Stimulated activated naive CD8-positive, alpha-beta T cell treated with anti-CD3 and anti-CD28 coated beads, Interleukin-15, amount 100 ng/mL, for 72 hours (primary cell): ENCODE results near the gene COMMD10.
"Not testable (repeated sequence)": the region's sequence is repeated elsewhere in the genome, so short reads cannot be mapped to it uniquely, and the experiment has no call there.

Experiments used
- ATAC-seq: fragments of 150-1000 bp; cut with Tn5 transposase; 2 replicates; pipeline ENCODE4 v1.10.0; 2021; ENCODE audit warnings: mild to moderate bottlenecking, moderate library complexity
- DNase-seq, 2 donors: peaks; one replicate each; pipeline ENCODE4 v3.0.0; 2021 to 2022
- H3K27ac Mint-ChIP-seq, 2 donors: one replicate each; pipeline ENCODE4 v1.8.0; 2022; ENCODE audit warnings: mild to moderate bottlenecking in 2 of 2, mixed read lengths in 2 of 2, moderate library complexity in 2 of 2
- H3K27me3 Mint-ChIP-seq: one replicate; pipeline ENCODE4 v1.8.0; 2022; ENCODE audit warnings: mixed read lengths
- H3K4me1 Mint-ChIP-seq: one replicate; pipeline ENCODE4 v1.8.0; 2022; ENCODE audit warnings: mild to moderate bottlenecking, mixed read lengths
- H3K4me3 Mint-ChIP-seq, 2 donors: one replicate each; pipeline ENCODE4 v1.8.0; 2022; ENCODE audit warnings: mild to moderate bottlenecking in 2 of 2, mixed read lengths in 2 of 2, moderate library complexity in 1 of 2
- H3K9me3 Mint-ChIP-seq, 2 donors: one replicate each; pipeline ENCODE4 v1.8.0; 2022; ENCODE audit warnings: mixed read lengths in 2 of 2

Gene COMMD10

GRCh38 chr5:116076496-116076895 lies 8.3 kb upstream of the COMMD10 start:
- Mint-ChIP-seq H3K4me3 (peak overlapping the region; percentile 58 to 60), H3K9me3 (peaks cover 0 to 11% of the 10 kb centered on the region in 2 donors), H3K27me3 (peaks cover 13% of the 10 kb centered on the region), H3K27ac (peak overlapping the region; percentile 64 to 83), H3K4me1 (peaks cover 31% of the 10 kb centered on the region)
- peak in 1 of 2 donors; percentile 28 for DNase-seq
- peak; percentile 90 for ATAC-seq

- no peak for ATAC-seq
- no peak for DNase-seq
- no peak overlapping the region for H3K4me3 Mint-ChIP-seq
- peaks cover 48% of the 10 kb centered on the region for H3K4me1 Mint-ChIP-seq
- H3K27me3 Mint-ChIP-seq = no peaks in the 10 kb centered on the region
- no peak overlapping the region for H3K27ac Mint-ChIP-seq
- H3K9me3 Mint-ChIP-seq = peaks cover 0 to 11% of the 10 kb centered on the region in 2 donors
Observed at GRCh38 chr5:116078199-116078598, 6.6 kb upstream of the COMMD10 start.

GRCh38 chr5:116084287-116084691 lies 536 bp upstream of the COMMD10 start:
- peaks cover 65% of the 10 kb centered on the region for H3K4me1 Mint-ChIP-seq
- ATAC-seq (peak; percentile 54), DNase-seq (peak; percentile 16 to 34)
- H3K27ac Mint-ChIP-seq = peak overlapping the region; percentile 84 to 93
- H3K27me3 Mint-ChIP-seq = no peaks in the 10 kb centered on the region
- H3K4me3 Mint-ChIP-seq = peak overlapping the region; percentile 75 to 87
- H3K9me3 Mint-ChIP-seq = no peaks in the 10 kb centered on the region

- DNase-seq, H3K9me3 Mint-ChIP-seq, H3K27me3 Mint-ChIP-seq, ATAC-seq, H3K4me3 Mint-ChIP-seq: not testable (repeated sequence)
- Mint-ChIP-seq H3K4me1 (peaks cover 62% of the 10 kb centered on the region), H3K27ac (peak overlapping the region in 1 of 2 donors; percentile 8)
Observed at GRCh38 chr5:116086309-116086708, 1.5 kb downstream of the COMMD10 start.

GRCh38 chr5:116088062-116088461 lies 3.2 kb downstream of the COMMD10 start:
- ATAC-seq (no peak), DNase-seq (no peak)
- Mint-ChIP-seq H3K4me3 (peak overlapping the region in 1 of 2 donors; percentile 14), H3K9me3 (no peaks in the 10 kb centered on the region), H3K27me3 (no peaks in the 10 kb centered on the region), H3K4me1 (peaks cover 45% of the 10 kb centered on the region), H3K27ac (peak overlapping the region in 1 of 2 donors; percentile 42)

GRCh38 chr5:116090302-116090701 lies 5.5 kb downstream of the COMMD10 start:
- DNase-seq (no peak), ATAC-seq (no peak)
- Mint-ChIP-seq H3K4me3 (no peak overlapping the region), H3K27ac (no peak overlapping the region), H3K4me1 (peaks cover 31% of the 10 kb centered on the region), H3K27me3 (no peaks in the 10 kb centered on the region), H3K9me3 (no peaks in the 10 kb centered on the region)

GRCh38 chr5:116091416-116091815 lies 6.6 kb downstream of the COMMD10 start:
- no peak overlapping the region for H3K27ac Mint-ChIP-seq
- peaks cover 24% of the 10 kb centered on the region for H3K4me1 Mint-ChIP-seq
- no peaks in the 10 kb centered on the region for H3K27me3 Mint-ChIP-seq
- no peak overlapping the region for H3K4me3 Mint-ChIP-seq
- no peak for DNase-seq
- H3K9me3 Mint-ChIP-seq = no peaks in the 10 kb centered on the region
- ATAC-seq = no peak

- no peak overlapping the region for H3K4me3 Mint-ChIP-seq
- H3K9me3 Mint-ChIP-seq = no peaks in the 10 kb centered on the region
- H3K27ac Mint-ChIP-seq = no peak overlapping the region
- no peaks in the 10 kb centered on the region for H3K4me1 Mint-ChIP-seq
- ATAC-seq (no peak), DNase-seq (no peak)
- H3K27me3 Mint-ChIP-seq = no peaks in the 10 kb centered on the region
Observed at GRCh38 chr5:116097301-116097700, 12.5 kb downstream of the COMMD10 start.

- H3K27ac Mint-ChIP-seq = no peak overlapping the region
Observed at GRCh38 chr5:116098998-116099397, 14.2 kb downstream of the COMMD10 start.

GRCh38 chr5:116104941-116105340 lies 20.1 kb downstream of the COMMD10 start:
- not testable (repeated sequence) for ATAC-seq, H3K4me3 Mint-ChIP-seq
- peaks cover 23 to 35% of the 10 kb centered on the region in 2 donors for H3K9me3 Mint-ChIP-seq

More at GRCh38 chr5:116098998-116099397, 14.2 kb downstream of the COMMD10 start:
- no peaks in the 10 kb centered on the region for H3K4me1 Mint-ChIP-seq
- ATAC-seq (no peak), DNase-seq (no peak)
- no peaks in the 10 kb centered on the region for H3K9me3 Mint-ChIP-seq
- H3K27me3 Mint-ChIP-seq = no peaks in the 10 kb centered on the region
- H3K4me3 Mint-ChIP-seq = no peak overlapping the region

GRCh38 chr5:116115163-116115562 lies 30.3 kb downstream of the COMMD10 start:
- Mint-ChIP-seq H3K4me1 (no peaks in the 10 kb centered on the region), H3K9me3 (peaks cover 35 to 40% of the 10 kb centered on the region in 2 donors), H3K4me3 (no peak overlapping the region), H3K27me3 (no peaks in the 10 kb centered on the region), H3K27ac (no peak overlapping the region)
- DNase-seq (no peak), ATAC-seq (no peak)

More at GRCh38 chr5:116104941-116105340, 20.1 kb downstream of the COMMD10 start:
- H3K27me3 Mint-ChIP-seq, DNase-seq, H3K4me1 Mint-ChIP-seq, H3K27ac Mint-ChIP-seq: not testable (repeated sequence)

GRCh38 chr5:116130471-116130870 lies 45.6 kb downstream of the COMMD10 start:
- H3K4me1 Mint-ChIP-seq = peaks cover 16% of the 10 kb centered on the region
- H3K27me3 Mint-ChIP-seq = no peaks in the 10 kb centered on the region
- H3K9me3 Mint-ChIP-seq = peaks cover 0 to 7% of the 10 kb centered on the region in 2 donors
- H3K27ac Mint-ChIP-seq = no peak overlapping the region
- DNase-seq (no peak), ATAC-seq (no peak)
- no peak overlapping the region for H3K4me3 Mint-ChIP-seq

GRCh38 chr5:116130976-116131375 lies 46.2 kb downstream of the COMMD10 start:
- Mint-ChIP-seq H3K9me3 (peaks cover 0 to 2% of the 10 kb centered on the region in 2 donors), H3K27ac (no peak overlapping the region)
- DNase-seq = no peak

GRCh38 chr5:116133281-116133680 lies 48.5 kb downstream of the COMMD10 start:
- H3K4me1 Mint-ChIP-seq = peaks cover 36% of the 10 kb centered on the region
- DNase-seq (no peak), ATAC-seq (no peak)
- no peaks in the 10 kb centered on the region for H3K9me3 Mint-ChIP-seq
- H3K27me3 Mint-ChIP-seq = no peaks in the 10 kb centered on the region
- no peak overlapping the region for H3K27ac Mint-ChIP-seq
- no peak overlapping the region for H3K4me3 Mint-ChIP-seq

More at GRCh38 chr5:116130976-116131375, 46.2 kb downstream of the COMMD10 start:
- no peak for ATAC-seq
- H3K4me1 Mint-ChIP-seq = peaks cover 21% of the 10 kb centered on the region
- no peaks in the 10 kb centered on the region for H3K27me3 Mint-ChIP-seq
- no peak overlapping the region for H3K4me3 Mint-ChIP-seq

GRCh38 chr5:116135344-116135743 lies 50.5 kb downstream of the COMMD10 start:
- no peaks in the 10 kb centered on the region for H3K9me3 Mint-ChIP-seq
- H3K27ac Mint-ChIP-seq = no peak overlapping the region
- ATAC-seq (peak; percentile 99), DNase-seq (peak; percentile 30 to 53)
- no peak overlapping the region for H3K4me3 Mint-ChIP-seq
- H3K4me1 Mint-ChIP-seq = peaks cover 36% of the 10 kb centered on the region
- no peaks in the 10 kb centered on the region for H3K27me3 Mint-ChIP-seq

- Mint-ChIP-seq H3K4me1 (peaks cover 36% of the 10 kb centered on the region), H3K27ac (no peak overlapping the region), H3K4me3 (no peak overlapping the region), H3K9me3 (no peaks in the 10 kb centered on the region), H3K27me3 (no peaks in the 10 kb centered on the region)
- DNase-seq (no peak), ATAC-seq (no peak)
Observed at GRCh38 chr5:116137544-116138378, 52.9 kb downstream of the COMMD10 start.
